Neural cell (in vitro differentiated cells): Measurements from ENCODE around the gene USP35. TPM values are rescaled to one million over a fixed set of nuclear protein-coding genes. Genes with fewer than 3 reads are reported as not detected.

ENCODE experiments used
- H2AFZ ChIP-seq: fragments of 200-600, 300-800 bp; sonication (generic), shearing (Covaris generic); 2 replicates; pipeline ENCODE4 v1.6.0; 2014; ENCODE audit warnings: low read depth, mild to moderate bottlenecking, antibody characterized with exemption, low read length, moderate library complexity
- H3F3A ChIP-seq: fragments of 200-600 bp; shearing (Covaris generic); 2 replicates; pipeline ENCODE4 v1.6.1; 2016; ENCODE audit warnings: mild to moderate bottlenecking, moderate library complexity, mixed read lengths, antibody characterized with exemption, low read length; ENCODE audit not compliant: insufficient read depth, poor library complexity, severe bottlenecking
- H3K27ac ChIP-seq: fragments of 200-600, 300-800 bp; sonication (generic), shearing (Covaris generic); 2 replicates; pipeline ENCODE4 v1.5.1; 2014; ENCODE audit warnings: mild to moderate bottlenecking, low read length, moderate library complexity
- H3K27me3 ChIP-seq: fragments of 300-800, 200-600 bp; sonication (generic), shearing (Covaris generic); 2 replicates; pipeline ENCODE4 v1.6.0; 2014; ENCODE audit warnings: mild to moderate bottlenecking, low read depth, low read length, moderate library complexity; ENCODE audit not compliant: insufficient read depth
- H3K36me3 ChIP-seq: fragments of 300-800, 200-600 bp; sonication (generic), shearing (Covaris generic); 2 replicates; pipeline ENCODE4 v1.5.1; 2014; ENCODE audit warnings: mild to moderate bottlenecking, antibody characterized with exemption, low read length, moderate library complexity; ENCODE audit not compliant: insufficient read depth
- H3K4me2 ChIP-seq: fragments of 300-800, 200-600 bp; sonication (generic), shearing (Covaris generic); 2 replicates; pipeline ENCODE4 v1.6.0; 2014; ENCODE audit warnings: mild to moderate bottlenecking, low read length
- H3K4me3 ChIP-seq: fragments of 300-800, 200-600 bp; sonication (generic), shearing (Covaris generic); 2 replicates; pipeline ENCODE4 v1.5.1; 2014; ENCODE audit warnings: mild to moderate bottlenecking, low read length, moderate library complexity
- H3K79me2 ChIP-seq: fragments of 200-600 bp; shearing (Covaris generic); replicated peaks from 2 replicates; pipeline ENCODE4 v1.6.0; 2014; ENCODE audit warnings: mild to moderate bottlenecking, low read length, moderate library complexity; ENCODE audit not compliant: insufficient read depth
- H3K9ac ChIP-seq: fragments of 300-800, 200-600 bp; sonication (generic), shearing (Covaris generic); 2 replicates; pipeline ENCODE4 v1.6.1; 2016; ENCODE audit warnings: mild to moderate bottlenecking, low read length, mixed read lengths
- H3K9me2 ChIP-seq: fragments of 200-600 bp; shearing (Covaris generic); 2 replicates; pipeline ENCODE4 v1.6.1; 2016; ENCODE audit warnings: mild to moderate bottlenecking, low read length, mixed read lengths; ENCODE audit not compliant: insufficient read depth
- H3K9me3 ChIP-seq: fragments of 200-600, 300-800 bp; sonication (generic), shearing (Covaris generic); 2 replicates; pipeline ENCODE4 v1.6.1; 2016; ENCODE audit warnings: mild to moderate bottlenecking, mixed run types, low read length, moderate library complexity, mixed read lengths
- H4K20me1 ChIP-seq: fragments of 200-600 bp; shearing (Covaris generic); 2 replicates; pipeline ENCODE4 v1.6.1; 2016; ENCODE audit warnings: mild to moderate bottlenecking, mixed run types; ENCODE audit not compliant: insufficient read depth
- EP300 ChIP-seq: fragments of 450-650 bp; conservative IDR thresholded peaks from 2 replicates; pipeline ENCODE4 v1.6.1; 2014; ENCODE audit warnings: antibody characterized with exemption, mild to moderate bottlenecking, moderate library complexity; ENCODE audit not compliant: poor library complexity, severe bottlenecking
- EZH2 ChIP-seq: fragments of 200-600, 300-800 bp; shearing (Covaris generic), sonication (generic); IDR thresholded peaks from 2 replicates; pipeline ENCODE4 v1.6.1; 2014; ENCODE audit warnings: antibody characterized with exemption, low read length, borderline replicate concordance, mild to moderate bottlenecking; ENCODE audit not compliant: insufficient read depth, poor library complexity, severe bottlenecking
- MXI1 ChIP-seq: fragments of 450-650 bp; conservative IDR thresholded peaks from 2 replicates; pipeline ENCODE4 v1.6.1; 2014; ENCODE audit warnings: antibody characterized with exemption, mild to moderate bottlenecking; ENCODE audit not compliant: poor library complexity, severe bottlenecking
- POLR2AphosphoS5 ChIP-seq: IDR thresholded peaks from 2 replicates; pipeline ENCODE4 v1.6.1; 2012
- RAD21 ChIP-seq: fragments of 450-650 bp; conservative IDR thresholded peaks from 2 replicates; pipeline ENCODE4 v1.6.1; 2014; ENCODE audit warnings: antibody characterized with exemption, mild to moderate bottlenecking, moderate library complexity
- SMC3 ChIP-seq: fragments of 450-650 bp; conservative IDR thresholded peaks from 2 replicates; pipeline ENCODE4 v1.6.1; 2014; ENCODE audit warnings: antibody characterized with exemption, mild to moderate bottlenecking, moderate library complexity; ENCODE audit not compliant: poor library complexity
- TAF1 ChIP-seq: IDR thresholded peaks from 2 replicates; pipeline ENCODE4 v1.6.1; 2012; ENCODE audit warnings: low read depth
- polyA plus RNA-seq: library from polyadenylated mRNA; depleted of rRNA; stranded (reverse); fragments of >200 nt; gene quantifications from 2 replicates; pipeline ENCODE4 v1.2.3, GENCODE V29; 2014
- TF ChIP-seq, protein P1 (sequence below): fragments of 450-650 bp; IDR thresholded peaks from 2 replicates; pipeline ENCODE4 v1.5.1; 2014; ENCODE audit warnings: antibody characterized with exemption, mild to moderate bottlenecking, moderate library complexity; ENCODE audit not compliant: poor library complexity, severe bottlenecking
- TF ChIP-seq, protein P2 (sequence below): IDR thresholded peaks from 2 replicates; pipeline ENCODE4 v1.6.1; 2012; ENCODE audit warnings: borderline replicate concordance

The USP35 gene
- polyA plus RNA-seq, 1 donor from 2014 or later, result 12.9 TPM

DNA sequence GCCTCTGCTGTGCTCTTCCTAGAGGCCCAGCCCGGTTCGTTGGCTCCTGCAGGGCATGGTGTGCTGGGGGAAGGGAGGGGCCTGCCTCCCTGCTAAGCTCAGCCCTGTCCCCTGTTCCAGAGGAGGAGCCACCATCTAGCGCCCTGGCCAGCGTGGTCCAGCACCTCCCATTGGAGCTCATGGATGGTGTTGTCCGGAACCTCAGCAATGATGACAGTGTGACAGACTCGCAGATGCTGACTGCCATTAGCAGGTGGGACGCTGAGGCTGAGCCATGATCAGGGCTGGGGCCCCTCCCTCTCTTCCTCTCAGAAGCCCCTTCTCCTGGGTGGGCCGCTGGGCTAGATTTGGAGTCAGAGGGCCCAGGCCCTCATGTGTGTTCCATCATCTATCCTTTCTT lies 9.1 kb downstream of the USP35 start:
- no peaks in the 10 kb centered on the region for H4K20me1 ChIP-seq
- H2AFZ ChIP-seq, result no peak overlapping the region
- no peaks in the 10 kb centered on the region for H3K79me2 ChIP-seq
- H3K4me3 ChIP-seq, result no peak overlapping the region
- TF ChIP-seq RAD21 (no peak), EZH2 (no peak), EP300 (no peak), MXI1 (no peak), TAF1 (no peak), SMC3 (no peak), POLR2AphosphoS5 (no peak)
- TF ChIP-seq, protein P1, sequence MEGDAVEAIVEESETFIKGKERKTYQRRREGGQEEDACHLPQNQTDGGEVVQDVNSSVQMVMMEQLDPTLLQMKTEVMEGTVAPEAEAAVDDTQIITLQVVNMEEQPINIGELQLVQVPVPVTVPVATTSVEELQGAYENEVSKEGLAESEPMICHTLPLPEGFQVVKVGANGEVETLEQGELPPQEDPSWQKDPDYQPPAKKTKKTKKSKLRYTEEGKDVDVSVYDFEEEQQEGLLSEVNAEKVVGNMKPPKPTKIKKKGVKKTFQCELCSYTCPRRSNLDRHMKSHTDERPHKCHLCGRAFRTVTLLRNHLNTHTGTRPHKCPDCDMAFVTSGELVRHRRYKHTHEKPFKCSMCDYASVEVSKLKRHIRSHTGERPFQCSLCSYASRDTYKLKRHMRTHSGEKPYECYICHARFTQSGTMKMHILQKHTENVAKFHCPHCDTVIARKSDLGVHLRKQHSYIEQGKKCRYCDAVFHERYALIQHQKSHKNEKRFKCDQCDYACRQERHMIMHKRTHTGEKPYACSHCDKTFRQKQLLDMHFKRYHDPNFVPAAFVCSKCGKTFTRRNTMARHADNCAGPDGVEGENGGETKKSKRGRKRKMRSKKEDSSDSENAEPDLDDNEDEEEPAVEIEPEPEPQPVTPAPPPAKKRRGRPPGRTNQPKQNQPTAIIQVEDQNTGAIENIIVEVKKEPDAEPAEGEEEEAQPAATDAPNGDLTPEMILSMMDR, result no peak
- TF ChIP-seq, protein P2, sequence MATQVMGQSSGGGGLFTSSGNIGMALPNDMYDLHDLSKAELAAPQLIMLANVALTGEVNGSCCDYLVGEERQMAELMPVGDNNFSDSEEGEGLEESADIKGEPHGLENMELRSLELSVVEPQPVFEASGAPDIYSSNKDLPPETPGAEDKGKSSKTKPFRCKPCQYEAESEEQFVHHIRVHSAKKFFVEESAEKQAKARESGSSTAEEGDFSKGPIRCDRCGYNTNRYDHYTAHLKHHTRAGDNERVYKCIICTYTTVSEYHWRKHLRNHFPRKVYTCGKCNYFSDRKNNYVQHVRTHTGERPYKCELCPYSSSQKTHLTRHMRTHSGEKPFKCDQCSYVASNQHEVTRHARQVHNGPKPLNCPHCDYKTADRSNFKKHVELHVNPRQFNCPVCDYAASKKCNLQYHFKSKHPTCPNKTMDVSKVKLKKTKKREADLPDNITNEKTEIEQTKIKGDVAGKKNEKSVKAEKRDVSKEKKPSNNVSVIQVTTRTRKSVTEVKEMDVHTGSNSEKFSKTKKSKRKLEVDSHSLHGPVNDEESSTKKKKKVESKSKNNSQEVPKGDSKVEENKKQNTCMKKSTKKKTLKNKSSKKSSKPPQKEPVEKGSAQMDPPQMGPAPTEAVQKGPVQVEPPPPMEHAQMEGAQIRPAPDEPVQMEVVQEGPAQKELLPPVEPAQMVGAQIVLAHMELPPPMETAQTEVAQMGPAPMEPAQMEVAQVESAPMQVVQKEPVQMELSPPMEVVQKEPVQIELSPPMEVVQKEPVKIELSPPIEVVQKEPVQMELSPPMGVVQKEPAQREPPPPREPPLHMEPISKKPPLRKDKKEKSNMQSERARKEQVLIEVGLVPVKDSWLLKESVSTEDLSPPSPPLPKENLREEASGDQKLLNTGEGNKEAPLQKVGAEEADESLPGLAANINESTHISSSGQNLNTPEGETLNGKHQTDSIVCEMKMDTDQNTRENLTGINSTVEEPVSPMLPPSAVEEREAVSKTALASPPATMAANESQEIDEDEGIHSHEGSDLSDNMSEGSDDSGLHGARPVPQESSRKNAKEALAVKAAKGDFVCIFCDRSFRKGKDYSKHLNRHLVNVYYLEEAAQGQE, result no peak
- no peak overlapping the region for H3K27ac ChIP-seq
- no peaks in the 10 kb centered on the region for H3K9me3 ChIP-seq
- H3K9me2 ChIP-seq, result no peaks in the 10 kb centered on the region
- H3K4me2 ChIP-seq, result no peak overlapping the region
- H3K9ac ChIP-seq, result no peak overlapping the region
- no peaks in the 10 kb centered on the region for H3F3A ChIP-seq
- H3K27me3 ChIP-seq, result no peaks in the 10 kb centered on the region
- H3K36me3 ChIP-seq, result no peaks in the 10 kb centered on the region

GRCh38 chr11:78199015-78199652 lies 10.4 kb downstream of the USP35 start:
- Histone ChIP-seq H3K9me2 (no peaks in the 10 kb centered on the region), H3K9me3 (no peaks in the 10 kb centered on the region), H4K20me1 (no peaks in the 10 kb centered on the region), H3F3A (no peaks in the 10 kb centered on the region), H2AFZ (no peak overlapping the region), H3K4me2 (no peak overlapping the region), H3K36me3 (no peaks in the 10 kb centered on the region), H3K27me3 (no peaks in the 10 kb centered on the region), H3K9ac (no peak overlapping the region), H3K4me3 (no peak overlapping the region), H3K79me2 (no peaks in the 10 kb centered on the region), H3K27ac (no peak overlapping the region)
- TF ChIP-seq RAD21, result no peak
- TF ChIP-seq TAF1, result no peak
- no peak for TF ChIP-seq POLR2AphosphoS5
- TF ChIP-seq, protein P1, result no peak
- TF ChIP-seq EZH2, result no peak
- TF ChIP-seq EP300, result no peak
- TF ChIP-seq SMC3, result no peak
- TF ChIP-seq, protein P2, result no peak
- no peak for TF ChIP-seq MXI1
